NCI-H1092 treated with DMSO at 0.1 percent for 48 hours (cell line): ENCODE measurements around the gene CRYGN.

Source experiments
- DNase-seq: peaks from one replicate; lab custom pipeline; 2025; lab: John Stamatoyannopoulos, UW

Gene CRYGN

DNA sequence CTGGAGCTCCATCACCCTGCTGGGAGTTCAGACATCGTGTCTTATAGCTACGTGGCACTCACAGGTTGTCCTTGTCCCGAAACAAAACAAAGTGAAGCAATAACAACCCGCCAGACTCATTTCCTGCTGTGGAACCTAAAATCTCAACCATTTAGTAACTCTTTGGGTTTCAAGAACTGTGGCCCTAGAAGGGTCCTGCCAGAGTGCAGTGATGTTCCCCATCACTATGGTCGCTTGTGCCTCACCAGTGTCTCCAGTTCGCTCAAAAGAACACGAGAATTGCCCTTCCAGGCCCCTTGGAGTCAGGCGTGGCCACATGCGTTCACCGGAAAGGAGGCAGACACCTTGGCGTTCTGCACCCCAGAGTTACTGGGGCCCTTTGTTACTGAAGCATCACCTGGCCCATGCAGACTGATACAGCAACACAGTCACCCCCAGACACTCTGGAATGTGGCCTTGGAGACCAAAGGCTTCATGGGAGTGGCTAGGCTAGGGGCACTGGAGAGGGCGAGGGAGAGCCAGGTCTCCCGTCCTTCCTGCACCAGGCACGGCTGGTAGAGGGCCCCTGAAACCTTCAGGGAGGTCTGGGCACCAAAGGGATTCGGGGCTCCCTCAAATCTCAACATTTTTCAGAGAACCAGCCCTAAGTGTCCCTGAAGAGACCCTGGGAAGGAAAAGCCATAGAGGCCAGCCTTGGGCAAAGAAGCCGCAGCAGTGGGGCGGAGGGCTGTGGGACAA is 908 bp downstream of the CRYGN start:
- no peak for DNase-seq

DNA sequence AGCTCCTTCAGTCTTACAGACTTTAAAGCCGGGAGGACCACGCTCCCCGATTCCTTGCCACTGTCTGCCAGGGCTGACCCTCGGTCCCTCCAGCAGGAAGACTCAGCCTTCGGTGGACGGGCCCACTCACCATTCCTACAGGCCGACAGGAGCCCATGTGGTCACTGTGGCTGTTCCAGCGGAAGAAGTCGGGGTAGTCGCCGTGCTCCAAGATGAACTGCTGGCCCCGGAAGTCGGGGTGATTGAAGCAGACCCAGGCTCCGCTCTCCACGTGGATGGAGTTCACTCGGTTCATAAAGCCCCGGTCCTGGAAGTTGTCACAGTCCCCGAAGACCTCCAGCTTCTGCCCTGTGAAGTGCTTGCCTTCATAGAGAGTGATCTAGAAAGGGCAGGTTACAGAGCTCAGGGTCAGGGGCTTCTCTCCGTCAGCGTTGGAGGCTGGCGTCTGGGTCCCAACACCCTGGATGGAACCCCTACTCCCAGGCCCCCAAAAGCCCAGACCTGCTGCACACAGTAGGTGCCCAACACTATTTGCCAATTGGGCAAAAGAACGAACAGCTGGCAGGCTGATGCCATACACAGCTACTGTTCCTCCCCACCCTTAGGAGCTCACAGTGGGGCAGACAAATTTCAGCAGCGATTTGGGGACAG is 1.9 kb downstream of the CRYGN start:
- no peak for DNase-seq

DNA sequence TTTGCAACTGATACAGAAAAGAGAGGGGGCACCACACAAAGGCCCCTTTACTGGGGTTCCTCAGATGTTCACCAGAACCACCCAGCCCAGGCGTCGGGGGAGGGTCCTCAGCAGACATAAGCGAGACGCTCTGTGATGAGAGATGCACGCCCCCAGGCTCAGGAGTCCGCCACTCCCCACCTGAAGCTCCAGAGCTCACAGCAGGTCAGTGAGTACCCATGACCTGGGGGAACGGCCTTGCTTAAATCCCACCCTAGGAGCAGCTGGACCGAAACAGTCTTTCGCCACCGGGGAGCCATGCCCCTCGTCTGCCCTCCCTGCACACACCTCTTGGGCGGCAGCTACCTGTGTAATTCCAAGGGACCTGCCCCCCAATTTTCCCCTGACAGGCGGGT is 2.8 kb downstream of the CRYGN start:
- DNase-seq, result no peak

DNA sequence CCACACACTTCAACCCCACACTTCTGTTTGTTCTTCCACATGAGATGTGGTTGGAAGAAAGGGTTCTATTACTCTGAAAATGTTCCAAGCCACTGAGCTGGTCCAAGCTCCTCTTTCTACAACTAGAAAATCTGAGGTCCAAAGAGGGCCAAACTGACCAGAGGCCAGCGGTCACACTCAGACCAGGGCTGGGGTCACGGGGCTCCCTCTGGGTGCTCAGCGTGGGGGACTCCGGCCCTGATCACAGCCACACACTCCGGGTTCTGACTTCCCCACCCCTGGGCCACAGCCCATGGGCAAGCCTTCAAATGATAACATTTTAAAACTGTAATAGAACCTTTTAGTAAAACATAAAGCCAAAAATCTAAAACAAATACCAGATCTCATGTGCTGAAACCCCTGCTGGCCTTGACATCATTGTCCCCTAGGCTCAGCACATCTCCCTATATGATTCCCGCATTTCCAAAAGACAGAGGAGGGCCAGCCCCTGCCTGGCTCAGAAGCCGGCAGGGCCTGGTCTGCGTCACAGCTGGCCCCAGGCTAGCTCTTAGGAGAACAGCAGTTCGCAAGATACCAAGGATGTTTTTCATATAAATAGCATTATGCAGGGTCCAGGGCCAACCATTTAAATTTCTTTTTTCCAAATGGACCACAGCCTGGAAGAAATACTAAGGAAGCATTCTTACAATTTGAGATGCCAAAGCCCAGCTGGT is 3.3 kb downstream of the CRYGN start:
- DNase-seq, result no peak

DNA sequence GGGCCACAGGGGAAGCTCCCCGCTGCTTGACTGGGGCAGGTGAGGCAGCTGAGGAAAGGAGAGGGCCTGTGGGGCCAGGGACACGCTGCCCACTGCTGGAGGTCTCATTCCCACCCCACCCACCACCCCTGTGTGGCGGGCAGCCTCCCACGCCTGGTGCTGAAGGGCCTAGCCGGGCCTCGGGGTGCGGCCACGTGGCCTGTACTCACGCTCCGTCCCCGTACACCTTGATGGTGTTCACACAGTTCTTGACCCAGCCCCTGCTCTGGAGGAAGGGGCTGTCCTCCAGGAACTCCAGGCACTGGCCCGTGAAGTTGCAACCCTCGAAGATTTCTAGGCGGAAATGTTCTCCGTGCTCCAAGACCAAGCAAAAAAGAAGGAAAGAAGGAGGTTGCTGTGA is 4.0 kb downstream of the CRYGN start:
- DNase-seq, result no peak

DNA sequence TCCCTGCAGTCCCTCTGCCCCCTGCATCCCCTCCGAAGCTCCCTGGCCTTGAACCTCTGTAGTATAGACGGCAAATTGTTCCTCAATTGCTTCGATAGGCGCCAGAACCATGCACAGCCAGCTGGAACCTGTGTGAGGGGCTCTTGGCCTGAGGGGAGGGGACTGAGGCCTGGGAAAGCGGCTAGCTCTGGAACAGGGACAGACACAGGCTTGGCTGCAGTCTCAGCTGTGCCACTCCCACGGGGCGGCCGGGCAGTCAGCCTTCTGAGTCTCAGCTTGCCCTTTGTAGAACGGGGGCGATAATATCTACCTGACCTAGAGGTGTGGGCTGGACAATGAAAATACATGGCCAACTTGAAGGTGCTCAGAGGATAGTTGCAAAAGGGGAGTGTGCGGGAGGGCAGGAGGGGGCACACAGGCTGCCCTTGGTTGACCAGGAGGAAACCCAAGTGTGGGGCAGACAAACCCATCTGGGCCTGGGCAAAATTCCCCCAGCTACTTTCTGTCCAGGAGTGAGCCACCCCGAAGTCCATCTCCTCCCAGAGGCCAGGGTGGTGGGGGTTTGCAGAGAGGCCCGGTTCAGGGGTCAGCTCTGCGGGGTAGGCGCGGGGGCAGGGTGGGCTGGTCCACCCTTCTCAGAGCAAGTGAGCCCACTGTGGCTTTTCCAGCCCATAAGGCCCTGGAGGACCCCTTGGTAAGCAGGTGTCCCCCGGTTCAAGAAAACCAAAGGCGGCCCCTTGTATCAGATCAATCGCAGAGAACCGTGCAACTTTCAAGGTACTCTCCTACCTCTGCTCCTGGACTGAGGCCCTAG is 4.6 kb downstream of the CRYGN start:
- no peak for DNase-seq

DNA sequence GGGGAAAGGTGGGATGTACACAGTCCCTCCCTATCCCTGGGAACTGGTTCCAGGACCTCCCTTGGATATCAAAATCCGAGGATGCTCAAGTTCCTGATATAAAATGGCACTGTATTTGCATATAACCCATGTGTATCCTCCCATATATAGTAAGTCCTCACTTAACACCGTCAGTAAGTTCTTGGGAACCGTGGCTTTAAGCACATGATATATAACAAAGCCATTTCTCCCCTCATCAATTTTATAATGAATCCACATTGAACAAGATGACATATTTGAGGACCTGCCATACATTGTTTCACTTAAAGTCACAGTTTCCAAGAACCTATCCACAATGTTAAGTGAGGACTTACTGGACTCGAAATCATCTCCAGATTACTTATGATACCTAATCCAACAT is 5.4 kb downstream of the CRYGN start:
- no peak for DNase-seq

DNA sequence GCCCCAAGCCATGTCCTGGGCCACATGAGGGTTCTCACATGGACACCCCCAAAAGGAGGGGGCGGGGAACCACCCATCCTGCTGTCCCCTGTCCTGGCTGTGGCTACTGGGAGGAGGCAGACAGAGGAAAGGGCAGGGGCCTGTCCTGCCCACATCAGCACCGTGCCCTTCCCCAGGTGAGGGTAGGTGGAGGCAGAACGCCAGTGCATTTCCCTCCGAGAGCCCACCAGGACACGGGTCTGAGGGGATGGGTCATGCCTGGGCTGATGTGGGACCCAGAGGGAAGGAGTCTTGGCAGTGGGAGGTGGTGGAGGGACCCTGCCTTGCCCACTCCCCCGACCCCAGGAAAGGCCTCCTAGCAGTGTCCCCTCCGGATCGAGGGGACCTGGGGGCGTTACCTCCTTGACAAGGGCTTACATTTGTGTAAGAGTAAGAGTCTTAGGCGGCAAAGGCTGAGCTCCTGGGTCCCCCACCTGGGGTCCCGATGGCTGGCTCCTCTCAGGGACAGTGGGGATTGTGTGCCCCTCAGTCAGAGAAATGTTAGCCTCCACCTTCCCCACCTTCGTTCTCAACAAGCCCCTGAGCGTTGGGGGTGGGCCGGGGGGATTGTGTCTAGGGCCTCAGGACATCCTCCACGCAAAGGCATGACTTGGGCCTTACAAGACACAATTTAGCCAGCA is 6.1 kb downstream of the CRYGN start:
- no peak for DNase-seq

DNA sequence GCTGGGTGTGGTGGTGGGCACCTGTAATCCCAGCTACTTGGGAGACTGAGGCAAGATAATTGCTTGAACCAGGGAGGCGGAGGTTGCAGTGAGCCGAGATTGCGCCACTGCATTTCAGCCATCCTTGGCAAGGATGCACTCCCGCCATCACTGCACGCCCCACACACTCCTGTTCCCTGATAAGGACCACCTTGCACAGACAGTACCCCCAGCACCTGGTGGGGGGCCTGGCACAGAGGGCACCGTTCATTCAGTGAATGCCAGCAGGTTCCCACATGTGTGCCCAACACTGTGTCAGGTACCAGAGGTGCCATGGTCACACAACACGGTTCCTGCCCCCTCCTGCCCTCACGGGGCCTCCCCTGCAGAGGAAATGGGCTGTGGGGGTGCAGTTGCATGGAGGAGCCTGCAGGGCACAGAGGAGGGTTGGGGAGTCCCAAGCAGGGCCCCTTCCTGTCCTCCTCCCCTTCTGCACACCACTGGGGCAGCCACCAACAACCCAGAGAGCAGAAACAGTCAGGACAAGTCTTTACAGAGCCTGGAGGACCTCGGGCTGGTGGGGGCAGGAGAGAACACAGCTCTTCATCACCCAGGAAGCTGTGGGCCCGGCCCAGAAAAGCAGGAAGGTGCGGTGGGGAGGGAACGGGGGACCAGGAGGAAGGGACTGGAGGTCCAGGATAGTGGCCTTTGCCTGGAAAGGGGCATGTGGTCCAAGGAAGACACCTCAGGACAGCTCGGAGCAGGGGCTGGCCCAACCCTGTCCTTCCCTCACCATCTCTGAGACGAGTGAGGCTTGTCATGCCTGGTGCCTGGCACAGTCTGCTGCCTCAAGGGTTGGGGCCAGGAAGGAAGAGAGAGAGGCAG is 7.1 kb downstream of the CRYGN start:
- DNase-seq, result no peak

DNA sequence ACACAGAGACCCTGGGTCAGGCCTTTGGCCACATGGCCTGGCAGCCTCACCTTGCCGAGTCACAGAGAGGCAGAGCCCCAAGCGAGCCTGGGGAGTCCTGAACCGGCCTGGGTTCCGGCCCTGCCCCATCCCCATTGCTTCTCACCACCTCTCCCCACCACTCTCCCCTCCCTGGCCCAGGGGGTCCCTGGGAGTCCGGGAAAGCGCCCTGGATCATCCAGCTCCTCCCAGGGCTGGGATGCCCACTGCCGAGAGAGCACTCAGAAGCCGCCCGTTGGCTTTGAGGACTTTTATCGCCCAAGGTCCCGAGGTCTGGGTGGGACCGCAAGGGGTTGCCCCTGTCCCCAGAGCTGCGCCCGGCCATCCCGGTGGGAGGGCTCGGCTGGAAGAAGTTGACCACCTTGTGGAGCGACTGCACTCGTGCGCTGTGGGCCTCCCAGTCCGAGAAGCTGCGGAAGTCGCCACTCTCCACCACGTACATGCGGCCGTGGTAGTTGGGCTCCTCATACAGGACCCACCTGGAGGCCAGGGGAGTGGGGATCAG is 8.1 kb downstream of the CRYGN start:
- DNase-seq, result no peak

DNA sequence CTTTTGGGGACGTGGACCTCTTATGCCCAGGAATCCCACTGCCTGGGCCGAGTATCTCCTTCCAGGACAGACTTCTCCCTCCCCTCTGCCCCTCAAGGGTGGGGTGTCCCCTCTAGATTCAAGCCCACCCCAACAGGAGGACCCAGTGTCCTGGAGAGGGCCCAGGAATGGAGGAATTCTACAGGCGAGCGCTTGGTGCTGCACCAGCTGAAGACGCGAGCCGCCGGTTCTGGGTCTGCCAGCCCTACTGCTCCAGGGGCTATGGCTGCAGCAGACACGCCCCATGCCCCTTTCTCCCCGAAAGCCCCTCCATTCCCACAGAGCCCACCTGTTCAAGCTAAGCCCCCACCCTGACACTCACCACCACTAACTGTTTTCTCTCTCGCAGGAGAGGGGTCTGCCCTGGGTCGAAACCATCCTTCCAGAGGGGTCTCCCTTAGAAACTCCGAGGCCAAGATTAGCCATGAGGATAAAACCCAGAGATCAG is 8.6 kb downstream of the CRYGN start:
- no peak for DNase-seq

DNA sequence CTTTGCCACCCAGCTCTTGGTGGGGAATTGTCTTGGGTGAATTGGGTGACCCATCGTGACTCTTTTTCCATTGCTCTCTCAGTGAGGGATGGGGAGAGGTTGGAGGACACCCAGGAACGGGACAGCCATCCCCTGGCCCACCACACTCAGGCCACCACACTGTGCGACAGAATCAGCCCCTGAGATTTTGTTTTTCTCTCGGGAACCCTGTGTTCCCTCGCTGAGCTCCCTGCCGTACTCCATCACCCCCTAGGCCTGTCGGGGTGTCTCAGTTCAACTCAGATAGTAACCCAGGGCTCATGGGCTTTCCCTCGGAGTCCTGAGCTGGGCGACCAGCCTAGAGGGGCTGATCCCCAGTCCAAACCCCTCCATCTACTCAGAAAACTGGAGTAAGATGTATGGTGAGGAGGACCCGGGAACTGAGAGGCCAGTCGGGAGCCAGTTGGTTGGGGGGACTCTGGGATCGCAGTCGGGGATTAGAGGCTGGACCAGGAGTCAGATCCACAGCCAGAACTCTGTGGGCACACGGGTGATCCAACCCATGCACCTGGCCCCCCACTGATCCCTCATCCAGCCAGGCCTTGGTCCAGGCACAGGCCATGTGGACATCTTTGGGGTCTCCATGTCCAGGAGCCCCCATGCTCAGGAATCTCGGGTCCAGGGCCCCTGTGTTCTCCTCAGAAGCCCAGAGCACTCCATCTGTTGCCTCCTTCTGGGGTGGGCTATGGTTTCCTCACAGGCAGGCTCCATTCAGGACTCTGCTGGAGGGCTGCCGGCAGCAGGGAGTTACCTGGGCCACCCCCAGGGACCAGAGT is 9.3 kb downstream of the CRYGN start:
- no peak for DNase-seq

DNA sequence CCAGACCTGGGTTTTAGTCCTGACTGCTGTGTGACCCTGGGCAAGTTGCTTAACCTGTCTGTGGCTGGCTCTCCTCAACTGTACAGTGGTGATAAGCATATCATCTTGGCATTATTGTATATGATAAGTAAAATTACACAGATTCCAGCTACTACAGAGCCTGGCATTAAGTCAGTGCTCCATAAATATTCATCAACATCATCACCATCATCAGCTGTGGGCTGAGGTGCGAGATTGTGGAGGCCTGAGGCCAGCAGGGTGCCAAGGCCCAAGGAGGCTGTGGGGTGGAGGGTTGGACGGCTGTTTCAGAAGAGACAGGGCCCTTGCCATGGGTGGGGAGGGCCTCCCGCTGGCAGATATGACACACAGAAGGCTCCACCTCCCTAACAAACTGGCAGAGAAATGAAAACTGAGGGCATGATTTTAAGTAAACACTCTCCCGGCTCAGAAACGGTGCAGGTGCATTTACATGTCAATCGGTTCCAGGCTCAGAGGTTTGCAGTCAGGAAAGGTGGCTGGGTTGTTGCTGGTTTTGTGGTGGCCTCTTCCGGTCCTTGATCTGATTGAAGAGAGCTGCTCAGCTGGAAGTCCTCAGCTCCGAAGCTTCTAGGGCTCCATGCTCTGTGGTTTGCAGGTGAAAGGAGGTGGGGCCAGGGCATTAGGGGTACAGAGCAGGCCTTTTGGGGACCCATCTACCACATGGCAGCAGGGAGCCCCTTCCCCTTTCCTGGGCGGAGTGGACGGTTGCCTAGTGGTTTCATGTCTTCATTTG is 10.2 kb downstream of the CRYGN start:
- DNase-seq, result peak; percentile 86

DNA sequence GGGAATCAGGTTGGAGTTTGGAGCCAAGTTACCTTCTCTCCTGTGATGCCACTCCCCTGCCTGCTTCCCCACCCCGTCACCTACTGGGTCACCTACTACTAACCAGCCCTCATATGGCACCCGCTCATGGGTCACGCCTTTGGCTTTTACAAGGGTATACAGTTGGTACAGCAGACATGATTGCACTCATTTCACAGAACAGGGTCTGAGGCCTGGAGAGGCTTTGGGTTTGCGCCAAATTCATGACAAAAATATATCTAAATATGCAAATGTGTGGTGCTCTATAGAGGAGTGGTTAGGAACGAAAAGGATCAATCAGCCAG is 10.7 kb downstream of the CRYGN start:
- DNase-seq, result no peak

DNA sequence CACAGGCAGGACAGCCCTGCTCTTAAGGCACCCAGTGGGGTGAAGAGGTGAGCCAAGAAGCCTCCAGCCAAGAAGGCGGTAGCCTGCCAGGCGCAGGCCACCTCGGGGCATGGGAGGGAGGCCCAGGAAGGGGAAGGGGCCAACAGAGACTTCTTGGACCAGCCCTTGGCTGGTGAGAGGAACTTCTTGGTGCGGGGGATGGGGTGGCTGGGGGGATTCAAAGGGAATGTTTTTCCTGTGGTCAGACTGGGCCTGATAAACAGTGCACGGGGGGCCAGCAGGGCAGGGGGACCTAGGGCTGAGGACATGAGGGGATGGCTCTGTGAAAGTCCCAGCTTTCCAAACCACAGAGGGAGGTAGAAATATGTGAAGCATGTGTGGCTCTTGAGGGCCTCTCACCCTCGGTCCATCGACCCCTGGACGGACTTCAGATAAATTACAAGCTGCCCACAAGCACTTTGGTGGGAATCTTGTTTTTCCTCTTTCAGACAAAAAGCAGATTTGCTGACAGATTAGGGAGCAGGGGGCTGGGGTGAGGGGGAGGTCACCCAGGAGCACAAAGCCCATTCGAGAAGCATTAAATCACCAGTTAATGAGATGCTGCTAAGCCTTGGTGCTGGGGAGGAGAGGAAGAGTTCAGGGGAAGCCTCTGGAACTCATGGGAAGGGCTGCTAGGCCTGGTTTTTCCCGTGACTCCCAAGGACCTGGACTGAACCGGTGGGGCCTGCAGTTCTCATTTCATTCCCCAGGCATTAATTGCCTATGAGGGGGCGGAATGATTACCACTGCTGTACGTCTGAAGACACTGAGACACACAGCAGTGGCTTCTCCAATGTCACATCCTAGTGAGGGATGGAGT is 11.3 kb downstream of the CRYGN start:
- DNase-seq, result peak; percentile 10

DNA sequence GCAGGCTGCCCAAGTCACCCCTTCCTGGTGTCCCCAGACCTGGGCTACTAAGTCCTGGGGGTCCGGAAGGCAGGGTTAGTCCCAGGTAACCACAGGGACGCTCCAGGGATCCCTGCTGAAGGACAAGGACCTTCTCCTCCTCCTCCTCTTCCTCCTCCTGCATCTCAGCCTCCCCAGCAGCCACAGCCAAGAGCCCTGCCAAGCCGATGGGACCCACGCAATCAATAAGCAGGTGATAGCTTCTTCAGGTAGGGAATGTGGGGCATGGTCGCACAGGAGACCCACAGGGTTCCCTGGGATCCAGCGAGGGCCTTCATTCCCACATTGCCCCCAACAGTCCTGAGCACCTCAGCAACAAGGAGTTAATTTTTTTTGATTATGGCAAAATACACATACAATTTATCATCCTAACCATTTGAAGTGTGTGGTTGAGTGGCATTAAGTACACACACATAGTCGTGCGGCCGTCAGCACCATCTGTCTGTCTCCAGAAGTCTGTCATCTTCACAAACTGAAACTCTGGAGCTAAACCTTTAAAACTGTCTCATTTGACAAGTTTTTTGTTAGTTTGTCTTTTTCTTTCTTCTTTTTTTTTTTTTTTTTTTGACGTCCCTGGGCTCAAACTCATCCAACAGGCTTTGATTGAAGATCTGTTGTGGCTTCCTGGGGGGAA is 12.1 kb downstream of the CRYGN start:
- DNase-seq, result peak; percentile 65
